ENCODE measurements around the gene EPHB1.

The EPHB1 gene

GRCh38 chr3:134886991-134887390 is 91.9 kb downstream of the EPHB1 start:
- no peak for DNase-seq

GRCh38 chr3:134887536-134887935 is 92.5 kb downstream of the EPHB1 start:
- DNase-seq = no peak

DNA sequence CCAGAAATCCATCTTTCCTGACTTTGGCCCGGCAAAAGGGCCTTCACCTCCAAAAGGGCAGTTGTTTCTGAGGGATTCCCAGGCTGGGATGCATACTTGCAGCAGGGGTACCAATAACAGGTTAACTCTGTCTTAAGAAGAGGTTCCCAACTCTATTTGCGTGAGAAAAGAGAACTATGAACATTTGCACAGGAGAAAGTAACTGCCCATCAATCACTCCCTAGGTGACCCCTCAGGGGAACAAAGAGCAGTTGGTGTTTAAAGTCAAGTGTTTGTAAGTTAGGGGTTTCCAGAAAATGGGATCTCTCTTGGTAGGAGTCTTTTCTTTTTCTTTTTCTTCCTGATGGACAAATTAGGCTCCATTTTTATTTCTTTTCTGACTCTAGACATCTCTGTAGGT is 97.3 kb downstream of the EPHB1 start:
- no peak for DNase-seq

DNA sequence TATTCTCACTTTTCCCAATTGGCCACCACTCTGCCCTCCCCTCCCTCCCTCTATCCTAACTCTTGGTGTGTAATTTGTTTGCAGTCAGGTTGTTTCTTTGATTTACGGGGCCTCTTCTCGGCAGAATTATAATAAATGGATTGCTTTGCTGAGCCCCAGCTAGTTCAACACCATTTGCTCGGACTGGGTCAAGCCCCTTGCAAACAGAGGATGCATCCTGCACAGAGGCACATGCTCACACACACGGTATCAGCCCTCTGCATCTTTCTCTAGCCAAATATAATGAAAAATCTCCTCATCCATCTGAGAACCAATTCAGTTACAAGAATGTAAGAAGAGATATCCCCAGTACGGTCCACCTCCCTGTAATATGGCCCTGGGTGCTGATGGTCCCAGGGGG is 97.7 kb downstream of the EPHB1 start:
- DNase-seq = no peak

DNA sequence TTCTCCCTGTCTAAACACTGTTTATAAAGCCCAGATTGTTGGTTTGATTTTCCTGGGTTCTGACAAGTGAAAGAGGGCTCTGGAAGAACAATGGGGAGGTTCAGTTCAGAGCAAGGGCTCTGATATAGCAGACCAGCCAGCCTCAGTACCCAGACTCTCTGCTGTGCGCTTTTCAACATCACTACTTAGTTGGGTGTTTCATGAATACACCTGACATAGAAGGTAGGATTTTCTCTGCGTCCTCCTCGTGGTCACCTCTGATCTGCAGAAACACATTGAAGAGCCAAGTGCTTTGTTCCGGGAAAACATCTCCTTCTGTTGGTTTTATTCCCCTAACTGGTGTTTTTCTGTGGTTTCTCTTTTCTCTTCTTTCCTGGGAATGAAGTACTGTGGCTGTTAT is 99.5 kb downstream of the EPHB1 start:
- DNase-seq = no peak

GRCh38 chr3:134895181-134895580 is 100.1 kb downstream of the EPHB1 start:
- no peak for DNase-seq

- no peak for DNase-seq
Observed at GRCh38 chr3:134896141-134896540, 101.1 kb downstream of the EPHB1 start.

DNA sequence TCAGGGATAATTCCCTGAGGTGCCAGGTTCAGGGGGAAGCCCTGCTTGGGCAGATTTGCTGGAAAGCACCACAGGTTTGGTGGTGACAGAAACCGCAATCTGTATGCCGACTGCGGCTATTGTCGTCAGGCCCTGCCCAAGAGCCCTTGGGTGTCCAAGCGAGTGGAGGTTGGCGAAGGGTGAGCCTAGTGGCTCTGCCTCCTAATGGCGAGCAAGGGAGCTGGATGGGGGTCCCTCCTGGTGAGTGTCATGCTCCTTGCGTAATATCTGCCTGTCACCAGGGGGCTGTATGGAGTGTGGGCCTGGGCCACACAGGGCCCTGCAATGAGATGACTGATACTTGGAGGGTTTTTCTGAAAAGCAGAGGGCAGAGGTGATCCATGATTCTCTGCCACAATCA is 101.6 kb downstream of the EPHB1 start:
- no peak for DNase-seq

DNA sequence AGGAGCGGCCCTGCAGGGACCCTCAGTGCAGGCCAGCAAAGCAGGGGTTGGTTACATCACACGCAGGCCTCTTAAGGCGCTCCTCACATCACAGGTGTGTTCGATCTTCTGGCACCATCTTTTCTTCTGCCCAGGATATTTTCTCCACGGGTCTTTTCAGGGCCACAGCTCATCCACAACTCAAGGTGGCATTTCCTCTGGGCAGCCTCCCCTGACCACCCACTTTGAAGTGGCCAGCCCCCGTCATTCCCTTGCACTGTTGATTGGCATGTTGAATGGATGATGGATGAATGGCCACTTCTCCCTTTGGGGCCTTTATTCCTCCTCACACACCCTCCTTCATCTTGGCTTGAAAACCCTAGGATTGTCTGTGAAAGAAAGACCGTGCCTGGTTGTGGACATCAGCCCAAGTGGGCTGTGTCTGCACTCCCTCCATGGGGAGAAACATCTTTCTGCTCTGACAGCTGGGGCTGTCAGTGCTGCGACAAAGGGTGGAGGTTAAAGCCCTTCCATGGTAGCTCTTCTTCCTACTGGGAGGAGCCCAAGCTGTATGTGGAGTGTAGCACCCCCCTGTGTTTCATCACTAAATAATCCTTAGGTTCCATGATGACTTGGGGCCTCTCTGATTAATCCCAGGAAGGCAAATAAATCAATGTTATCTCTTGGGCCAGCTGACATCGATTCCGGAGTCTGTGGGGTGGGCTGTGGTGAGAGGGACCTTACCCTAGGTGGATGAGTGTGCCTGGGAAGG is 102.5 kb downstream of the EPHB1 start:
- DNase-seq = no peak

DNA sequence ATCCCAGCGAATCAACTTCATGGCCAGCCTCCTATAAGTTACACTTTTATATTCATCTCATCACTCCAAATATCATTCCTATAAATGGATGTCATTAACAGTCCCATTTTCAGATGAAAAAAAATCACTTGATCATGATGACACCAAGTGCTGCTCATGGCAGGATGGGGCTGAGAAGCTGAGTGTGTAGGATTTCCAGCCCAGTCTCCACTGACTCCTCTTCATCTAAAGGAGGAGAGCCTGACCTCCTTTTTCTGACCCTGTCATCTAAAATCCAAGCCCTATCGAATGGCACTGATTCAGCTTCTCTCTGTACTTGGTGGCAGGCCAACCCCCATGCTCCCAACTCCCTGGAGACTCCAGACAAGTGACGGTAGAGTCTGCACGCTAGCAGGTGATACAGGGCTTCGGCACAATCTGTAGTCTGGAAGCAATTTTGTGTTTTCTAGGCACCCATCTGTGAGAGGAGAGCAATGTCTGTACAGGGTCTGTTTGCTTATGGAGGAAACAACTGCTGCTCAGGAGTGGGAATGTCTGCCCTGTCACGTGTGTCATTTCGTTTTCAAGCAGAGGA is 103.2 kb downstream of the EPHB1 start:
- no peak for DNase-seq

- no peak for DNase-seq
Observed at GRCh38 chr3:134899786-134900185, 104.7 kb downstream of the EPHB1 start.

DNA sequence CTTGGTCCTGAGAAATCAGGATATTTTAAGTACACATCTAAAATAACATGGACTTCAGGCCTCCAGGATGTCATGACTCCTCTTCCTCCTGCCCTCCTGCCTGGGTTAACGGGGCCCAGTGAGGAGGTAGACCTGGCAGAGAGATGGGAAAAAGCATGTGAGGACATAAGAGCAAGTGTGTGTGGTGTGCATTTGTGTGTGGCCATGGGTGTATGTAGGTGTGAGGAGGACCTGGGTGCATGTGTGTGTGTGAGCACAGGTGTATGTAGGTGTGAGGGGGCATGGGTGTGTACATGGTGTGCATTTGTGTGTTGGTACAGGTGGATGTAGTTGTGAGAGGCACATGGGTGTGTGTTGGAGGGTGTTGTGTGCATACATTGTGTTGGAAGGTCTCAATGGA is 105.4 kb downstream of the EPHB1 start:
- no peak for DNase-seq

DNA sequence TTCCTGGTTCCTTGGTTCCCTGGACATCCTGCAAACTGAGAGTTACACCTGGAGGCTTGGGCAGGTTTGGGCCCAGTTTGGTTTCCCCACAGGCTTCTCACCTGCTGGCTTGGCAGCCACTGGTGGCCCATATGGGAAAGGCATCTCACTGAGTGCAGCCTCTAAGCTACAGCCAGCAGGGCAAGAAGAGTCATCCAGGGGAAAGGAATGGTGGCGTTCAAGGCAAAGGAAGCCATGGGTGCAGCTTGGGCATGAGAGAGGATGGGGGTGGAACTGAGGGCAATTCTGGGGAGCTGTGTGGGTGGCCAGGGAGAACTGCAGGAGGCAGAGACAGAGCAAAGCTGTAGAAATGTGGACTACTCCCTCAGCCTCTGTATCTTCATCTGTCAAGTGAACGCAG is 106.4 kb downstream of the EPHB1 start:
- DNase-seq = no peak

- no peak for DNase-seq
Observed at GRCh38 chr3:134903837-134904236, 108.8 kb downstream of the EPHB1 start.

DNA sequence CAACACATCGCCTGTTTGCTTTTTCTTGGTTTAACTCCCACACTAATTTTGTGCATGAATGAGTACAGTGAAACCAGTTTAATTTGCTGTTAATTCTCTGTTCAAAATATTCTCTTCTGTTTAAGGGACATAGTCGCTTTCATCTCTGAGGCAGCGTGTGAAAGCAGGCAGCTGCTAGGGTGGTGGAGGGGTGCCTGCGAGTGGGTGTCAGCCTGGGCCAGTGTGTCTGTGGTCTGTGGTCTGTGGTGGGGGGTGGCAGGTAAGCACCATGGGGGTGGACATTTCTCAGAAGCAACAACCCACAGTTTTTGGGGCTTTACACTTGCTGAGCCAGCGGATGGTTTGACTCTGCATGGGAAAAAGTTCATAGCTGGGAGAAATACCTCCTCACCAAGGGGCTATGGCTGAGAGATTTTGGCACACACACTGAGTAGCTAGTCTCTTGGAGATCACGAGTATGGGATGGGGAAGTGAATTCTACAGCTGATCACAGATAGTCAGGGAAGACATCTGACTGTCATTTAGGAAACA is 109.2 kb downstream of the EPHB1 start:
- DNase-seq = no peak

DNA sequence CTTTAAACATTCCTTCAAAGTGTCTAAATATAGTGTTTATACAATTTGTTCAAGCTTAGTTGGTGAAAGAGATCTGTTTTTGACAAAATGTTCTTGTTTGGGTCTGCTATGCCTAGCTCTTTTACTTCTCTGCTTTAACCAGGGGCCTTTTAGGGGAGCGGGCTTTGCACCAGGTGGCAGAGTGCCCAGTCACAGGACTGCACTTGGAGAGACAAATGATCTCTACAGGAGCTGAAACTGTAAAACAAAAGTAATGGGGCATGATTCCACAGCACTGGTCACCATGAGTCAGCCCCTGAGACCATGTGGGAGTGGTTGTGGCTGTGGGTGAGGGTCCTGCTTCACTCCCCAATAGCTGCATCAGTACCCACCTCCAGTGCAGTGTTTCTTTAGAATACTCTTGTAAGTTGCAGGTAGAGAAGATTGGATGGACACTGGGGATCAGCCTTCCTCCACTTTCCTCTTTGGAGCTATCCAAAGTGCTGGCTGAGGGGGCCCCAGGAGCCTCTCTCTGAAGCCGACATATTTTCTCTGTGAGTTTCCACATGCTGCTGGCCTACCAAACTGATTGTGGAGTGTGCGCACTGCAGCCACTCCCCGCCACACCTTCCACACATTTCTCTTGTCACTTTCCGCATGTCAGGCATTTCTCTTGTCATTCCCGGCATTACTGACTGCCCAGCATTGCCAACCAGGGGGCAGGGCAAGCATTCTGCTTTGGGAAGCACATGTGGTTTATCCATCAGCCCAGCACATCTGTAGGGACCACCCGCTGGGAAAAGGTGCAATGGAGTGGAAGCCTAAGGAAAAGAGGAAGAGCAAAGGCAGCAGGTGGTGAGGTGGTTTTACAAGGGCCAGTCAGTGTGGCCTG is 110.0 kb downstream of the EPHB1 start:
- DNase-seq = no peak

DNA sequence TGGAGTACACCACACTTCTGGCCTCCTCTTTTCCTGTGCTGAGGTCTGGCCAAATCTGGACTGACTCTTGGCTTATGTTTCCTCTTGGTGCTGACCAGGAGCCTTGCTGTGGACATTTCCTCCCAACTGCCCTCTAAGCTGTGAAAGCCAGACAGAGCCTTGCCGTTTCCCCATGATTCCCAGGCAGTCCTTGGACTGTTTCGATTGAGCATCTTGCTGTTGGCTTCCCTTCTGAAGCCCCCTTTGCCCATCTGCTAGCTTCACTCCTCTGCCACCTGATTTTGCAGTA is 110.5 kb downstream of the EPHB1 start:
- DNase-seq = no peak

DNA sequence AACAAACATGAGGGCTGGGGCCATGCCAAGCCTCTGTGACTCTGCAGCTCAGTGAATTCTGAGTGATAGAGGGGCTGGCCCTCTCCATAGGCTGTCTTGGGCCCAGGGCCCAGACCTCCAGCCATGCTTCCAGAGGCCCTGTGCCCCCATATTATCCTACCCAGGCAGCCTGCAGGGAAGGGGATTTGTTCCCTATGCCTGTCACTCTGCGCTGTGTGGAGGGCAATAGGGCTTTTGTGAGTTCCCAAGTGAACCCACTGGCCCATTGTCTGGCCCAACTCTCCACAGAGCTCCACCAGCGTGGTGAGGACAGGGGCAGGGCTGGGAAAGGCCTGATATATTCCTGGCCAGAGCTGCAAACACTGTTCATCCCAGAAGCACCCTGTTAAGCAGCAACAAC is 113.2 kb downstream of the EPHB1 start:
- DNase-seq = no peak

DNA sequence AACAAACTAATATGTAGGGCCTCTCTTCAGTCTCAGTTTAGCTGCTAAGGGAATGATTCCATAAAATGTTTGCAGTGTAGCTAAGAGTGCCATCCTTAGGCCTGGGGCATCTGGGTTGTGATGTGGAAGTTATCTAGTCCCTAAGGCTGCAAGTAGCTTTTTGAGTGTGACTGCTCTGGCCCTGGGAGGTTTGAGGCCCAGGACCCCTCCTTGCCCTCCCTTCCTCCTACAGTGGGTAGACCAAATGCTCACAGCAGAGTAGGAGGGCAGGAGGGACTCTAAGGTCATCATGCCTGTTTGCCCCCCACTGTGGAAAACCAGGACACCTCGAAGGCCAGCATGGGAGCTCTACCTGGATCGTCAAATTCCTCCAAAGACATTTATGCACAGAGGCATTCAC is 115.0 kb downstream of the EPHB1 start:
- DNase-seq = no peak

DNA sequence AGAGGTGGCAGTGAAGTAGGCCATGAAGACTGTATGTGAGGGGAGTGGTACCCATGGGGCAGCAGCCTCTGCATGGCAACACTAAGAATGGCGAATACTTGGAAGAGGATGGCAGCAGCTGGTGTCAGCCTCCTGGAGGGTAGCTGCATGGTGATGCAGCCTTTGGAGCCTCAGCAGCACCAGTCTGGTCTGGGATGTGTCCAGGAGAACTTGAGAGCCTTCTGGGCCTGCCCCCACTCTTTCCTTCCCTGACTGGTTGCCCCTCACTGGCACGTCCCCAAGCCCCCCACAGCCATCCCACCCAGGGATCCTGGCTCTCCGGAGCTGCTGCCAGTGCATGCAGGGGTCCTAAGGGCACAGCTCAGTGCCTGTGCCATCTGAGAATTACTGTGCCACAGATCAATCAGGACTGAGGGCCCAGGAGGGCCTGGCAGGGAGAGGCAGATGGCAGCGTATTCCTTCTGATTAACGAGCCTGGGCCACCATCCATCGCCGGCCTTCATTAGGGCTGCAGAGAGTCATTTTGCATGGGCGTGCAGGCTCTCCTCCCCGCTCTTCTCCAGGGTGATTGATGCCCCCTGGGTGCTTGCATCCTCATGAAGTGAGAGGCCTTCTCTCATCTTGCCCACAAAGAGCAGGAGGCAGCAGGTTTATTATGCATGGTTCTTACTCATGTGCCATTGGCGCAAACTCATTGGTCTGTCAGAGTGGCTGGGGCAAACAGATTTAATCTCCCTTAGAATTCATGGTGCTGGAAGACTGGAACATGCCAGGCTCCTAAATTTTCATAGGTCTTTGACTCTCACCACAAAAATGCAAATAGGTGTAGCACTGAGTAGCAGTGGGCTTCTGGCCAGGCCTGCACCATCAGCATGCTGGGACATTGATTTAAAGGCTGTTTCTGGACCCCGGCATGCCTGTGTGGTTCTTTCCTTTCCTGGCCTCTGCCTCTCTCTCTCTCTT is 116.8 kb downstream of the EPHB1 start:
- no peak for DNase-seq

DNA sequence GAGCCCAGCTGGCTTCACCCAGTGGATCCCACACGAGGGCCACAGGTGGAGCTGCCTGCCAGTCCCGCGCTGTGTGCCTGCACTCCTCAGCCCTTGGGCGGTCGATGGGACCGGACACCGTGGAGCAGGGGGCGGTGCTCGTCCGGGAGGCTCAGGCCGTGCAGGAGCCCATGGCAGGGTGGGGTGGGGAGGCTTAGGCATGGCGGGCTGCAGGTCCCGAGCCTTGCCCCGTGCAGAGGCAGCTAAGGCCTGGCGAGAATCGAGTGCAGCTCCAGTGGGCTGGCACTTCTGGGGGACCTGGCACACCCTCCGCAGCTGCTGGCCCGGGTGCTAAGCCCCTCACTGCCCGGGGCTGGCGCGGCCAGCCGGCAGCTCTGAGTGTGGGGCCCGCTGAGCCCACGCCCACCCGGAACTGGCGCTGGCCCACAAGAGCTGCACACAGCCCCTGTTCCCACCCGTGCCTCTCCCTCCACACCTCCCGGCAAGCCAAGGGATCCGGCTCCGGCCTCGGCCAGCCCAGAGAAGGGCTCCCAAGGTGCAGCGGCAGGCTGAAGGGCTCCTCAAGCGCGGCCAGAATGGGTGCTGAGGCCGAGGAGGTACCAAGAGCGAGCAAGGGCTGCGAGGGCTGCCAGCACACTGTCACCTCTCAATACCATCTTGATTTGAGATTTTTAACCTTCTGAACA is 121.4 kb downstream of the EPHB1 start:
- no peak for DNase-seq

DNA sequence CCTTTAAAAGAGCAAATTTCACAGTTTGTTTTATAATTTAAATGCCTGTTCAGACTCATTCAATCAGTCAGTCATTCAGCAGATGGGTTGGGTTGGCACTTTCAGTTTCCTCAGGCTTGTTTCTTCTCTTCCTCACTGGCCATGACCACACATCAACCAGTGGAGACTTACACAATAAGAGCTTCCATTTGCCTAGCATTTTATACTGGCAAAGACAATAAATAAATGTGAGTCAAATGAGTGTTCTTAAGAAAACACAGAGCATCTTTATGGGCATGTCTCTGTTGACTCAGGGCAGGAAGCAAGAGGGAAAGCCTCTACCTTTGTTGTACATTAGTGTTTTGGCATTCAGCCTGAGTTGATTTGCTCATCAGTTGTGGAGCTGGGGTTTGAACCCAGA is 122.6 kb downstream of the EPHB1 start:
- DNase-seq = no peak

All from activated effector memory CD4-positive, alpha-beta T cell treated with Interleukin-2 at 50 U/mL for 16 hours (primary cell).